BLaER1 treated with 17β-estradiol and CSF1 and Interleukin-3, amounts not matched to agents 10 nM and 100 nM (cell line): ENCODE measurements around the gene BCL11A.

Experiments used
- H3K27ac ChIP-seq, 11 experiments: shearing (Covaris generic); formaldehyde crosslinking; 2 replicates each; pipeline ENCODE4 v1.8.1; 2022
- H3K27me3 ChIP-seq, 11 experiments: shearing (Covaris generic); formaldehyde crosslinking; 2 replicates each; pipeline ENCODE4 v1.8.1; 2022
- H3K36me3 ChIP-seq, 11 experiments: shearing (Covaris generic); formaldehyde crosslinking; 2 replicates each; pipeline ENCODE4 v1.8.1; 2022
- H3K4me1 ChIP-seq, 10 experiments: shearing (Covaris generic); formaldehyde crosslinking; 2 replicates each; pipeline ENCODE4 v1.8.1; 2022
- H3K4me2 ChIP-seq, 11 experiments: shearing (Covaris generic); formaldehyde crosslinking; 2 replicates each; pipeline ENCODE4 v1.8.1; 2022
- H3K4me3 ChIP-seq, 10 experiments: shearing (Covaris generic); formaldehyde crosslinking; 2 replicates each; pipeline ENCODE4 v1.8.1; 2022
- H3K9ac ChIP-seq, 11 experiments: shearing (Covaris generic); formaldehyde crosslinking; 2 replicates each; pipeline ENCODE4 v1.8.1; 2022
- H3K9me3 ChIP-seq, 11 experiments: shearing (Covaris generic); formaldehyde crosslinking; replicated peaks in 1 of 11; 2 replicates each; pipeline ENCODE4 v1.8.1; 2022
- H4K20me1 ChIP-seq, 11 experiments: shearing (Covaris generic); formaldehyde crosslinking; 2 replicates each; pipeline ENCODE4 v1.8.1; 2022
- Cebpa-rat ChIP-seq, 11 experiments: shearing (Covaris generic); IDR thresholded peaks; 2 replicates each; pipeline ENCODE4 v1.8.1; 2022

The BCL11A gene

GRCh38 chr2:60553495-60554073 lies at the start of gene BCL11A:
Gene BCL11A, minus strand, starts transcription at chr2:60553654. Its CDS starts 384 bp downstream, at chr2:60553270.
- Histone ChIP-seq H3K9me3 (no peaks in the 10 kb centered on the region), H3K27me3 (no peaks in the 10 kb centered on the region), H3K27ac (peak within 1 kb of the TSS in 10 of 11 experiments; percentile 51 to 98 (median 93); a peak in 20 of 22 replicates), H3K9ac (peak within 1 kb of the TSS; percentile 78 to 99 (median 96)), H3K4me3 (peak within 1 kb of the TSS; percentile 72 to 95 (median 88)), H4K20me1 (0 out of 22 replicates have a peak, but pooled peaks cover 0 to 6% (median 0%) of the 10 kb centered on the region in 11 experiments), H3K4me2 (peak within 1 kb of the TSS; percentile 91 to 99 (median 97)), H3K4me1 (peaks cover 13 to 30% (median 23%) of the 10 kb centered on the region in 10 experiments), H3K36me3 (no peaks in the 10 kb centered on the region; a peak in 1 of 22 replicates)
- no peak for TF ChIP-seq Cebpa-rat (IDR thresholded peaks at IDR 0.05)

- Histone ChIP-seq H3K4me2 (no peak overlapping the region), H3K36me3 (no peaks in the 10 kb centered on the region), H4K20me1 (no peaks in the 10 kb centered on the region), H3K9me3 (peaks cover 0 to 19% (median 13%) of the 10 kb centered on the region in 11 experiments; a peak in 15 of 22 replicates), H3K9ac (no peak overlapping the region), H3K4me3 (no peak overlapping the region), H3K27ac (no peak overlapping the region), H3K4me1 (no peaks in the 10 kb centered on the region), H3K27me3 (no peaks in the 10 kb centered on the region)
- TF ChIP-seq Cebpa-rat (IDR thresholded peaks at IDR 0.05) = no peak
Observed at GRCh38 chr2:60602828-60603532, 49.5 kb upstream of the BCL11A start.

- Histone ChIP-seq H3K9ac (no peak overlapping the region), H3K27ac (no peak overlapping the region), H4K20me1 (no peaks in the 10 kb centered on the region), H3K9me3 (peaks cover 0 to 19% (median 13%) of the 10 kb centered on the region in 11 experiments; a peak in 15 of 22 replicates), H3K4me2 (no peak overlapping the region), H3K4me3 (no peak overlapping the region), H3K27me3 (no peaks in the 10 kb centered on the region), H3K4me1 (no peaks in the 10 kb centered on the region), H3K36me3 (no peaks in the 10 kb centered on the region)
- no peak for TF ChIP-seq Cebpa-rat (IDR thresholded peaks at IDR 0.05)
Observed at GRCh38 chr2:60602388-60602787, 48.9 kb upstream of the BCL11A start.

- no peak for TF ChIP-seq Cebpa-rat (IDR thresholded peaks at IDR 0.05)
- Histone ChIP-seq H3K27me3 (no peaks in the 10 kb centered on the region), H3K9me3 (peaks cover 4 to 25% (median 17%) of the 10 kb centered on the region in 11 experiments; a peak in 17 of 22 replicates)
Observed at GRCh38 chr2:60598271-60598670, 44.8 kb upstream of the BCL11A start.

GRCh38 chr2:60597346-60597745 lies 43.9 kb upstream of the BCL11A start:
- Histone ChIP-seq H3K9ac (no peak overlapping the region), H4K20me1 (no peaks in the 10 kb centered on the region), H3K9me3 (peaks cover 11 to 34% (median 26%) of the 10 kb centered on the region in 11 experiments; a peak in 21 of 22 replicates), H3K36me3 (no peaks in the 10 kb centered on the region), H3K27me3 (no peaks in the 10 kb centered on the region), H3K4me2 (no peak overlapping the region), H3K27ac (no peak overlapping the region), H3K4me3 (no peak overlapping the region), H3K4me1 (peaks cover 0 to 8% (median 0%) of the 10 kb centered on the region in 10 experiments; a peak in 4 of 20 replicates)
- no peak for TF ChIP-seq Cebpa-rat (IDR thresholded peaks at IDR 0.05)

More at GRCh38 chr2:60598271-60598670, 44.8 kb upstream of the BCL11A start:
- Histone ChIP-seq H3K4me2 (no peak overlapping the region), H3K4me1 (peaks cover 0 to 8% (median 0%) of the 10 kb centered on the region in 10 experiments; a peak in 4 of 20 replicates), H3K9ac (no peak overlapping the region), H3K36me3 (no peaks in the 10 kb centered on the region), H4K20me1 (no peaks in the 10 kb centered on the region), H3K4me3 (no peak overlapping the region), H3K27ac (no peak overlapping the region)

GRCh38 chr2:60596411-60596810 lies 43.0 kb upstream of the BCL11A start:
- no peak overlapping the region for H3K4me2 ChIP-seq
- H4K20me1 ChIP-seq = no peaks in the 10 kb centered on the region
- H3K27me3 ChIP-seq = no peaks in the 10 kb centered on the region
- H3K9ac ChIP-seq = no peak overlapping the region
- no peak overlapping the region for H3K4me3 ChIP-seq
- H3K36me3 ChIP-seq = no peaks in the 10 kb centered on the region
- peaks cover 0 to 8% (median 0%) of the 10 kb centered on the region in 10 experiments; a peak in 4 of 20 replicates for H3K4me1 ChIP-seq
- TF ChIP-seq Cebpa-rat (IDR thresholded peaks at IDR 0.05) = no peak
- no peak overlapping the region for H3K27ac ChIP-seq
- peaks cover 20 to 39% (median 31%) of the 10 kb centered on the region in 11 experiments for H3K9me3 ChIP-seq

- no peak overlapping the region for H3K4me2 ChIP-seq
- peaks cover 20 to 39% (median 31%) of the 10 kb centered on the region in 11 experiments for H3K9me3 ChIP-seq
- no peak overlapping the region for H3K9ac ChIP-seq
- no peak overlapping the region for H3K27ac ChIP-seq
- H4K20me1 ChIP-seq = no peaks in the 10 kb centered on the region
- no peaks in the 10 kb centered on the region for H3K36me3 ChIP-seq
- H3K4me1 ChIP-seq = peaks cover 0 to 8% (median 0%) of the 10 kb centered on the region in 10 experiments; a peak in 4 of 20 replicates
- no peak overlapping the region for H3K4me3 ChIP-seq
- no peaks in the 10 kb centered on the region for H3K27me3 ChIP-seq
- no peak for TF ChIP-seq Cebpa-rat (IDR thresholded peaks at IDR 0.05)
Observed at GRCh38 chr2:60595953-60596352, 42.5 kb upstream of the BCL11A start.

GRCh38 chr2:60589104-60589503 lies 35.6 kb upstream of the BCL11A start:
- no peak overlapping the region for H3K9ac ChIP-seq
- no peak overlapping the region for H3K27ac ChIP-seq
- H3K27me3 ChIP-seq = no peaks in the 10 kb centered on the region
- H3K9me3 ChIP-seq = peaks cover 14 to 47% (median 34%) of the 10 kb centered on the region in 11 experiments
- TF ChIP-seq Cebpa-rat (IDR thresholded peaks at IDR 0.05) = no peak
- no peaks in the 10 kb centered on the region for H3K36me3 ChIP-seq
- peaks cover 0 to 49% (median 33%) of the 10 kb centered on the region in 10 experiments; a peak in 19 of 20 replicates for H3K4me1 ChIP-seq
- H3K4me2 ChIP-seq = no peak overlapping the region
- no peaks in the 10 kb centered on the region for H4K20me1 ChIP-seq
- no peak overlapping the region for H3K4me3 ChIP-seq

GRCh38 chr2:60586081-60586480 lies 32.6 kb upstream of the BCL11A start:
- Histone ChIP-seq H4K20me1 (no peaks in the 10 kb centered on the region), H3K36me3 (no peaks in the 10 kb centered on the region), H3K27me3 (peaks cover 0 to 5% (median 0%) of the 10 kb centered on the region in 11 experiments; a peak in 3 of 22 replicates), H3K27ac (no peak overlapping the region), H3K9ac (no peak overlapping the region), H3K4me2 (peak overlapping the region in 7 of 11 experiments; percentile 53 to 81 (median 65); a peak in 11 of 22 replicates), H3K4me1 (peaks cover 0 to 77% (median 47%) of the 10 kb centered on the region in 10 experiments; a peak in 16 of 20 replicates), H3K4me3 (no peak overlapping the region), H3K9me3 (peaks cover 0 to 22% (median 12%) of the 10 kb centered on the region in 11 experiments; a peak in 16 of 22 replicates)
- TF ChIP-seq Cebpa-rat (IDR thresholded peaks at IDR 0.05) = no peak
